Activated naive CD4-positive, alpha-beta T cell treated with anti-CD3 and anti-CD28 coated beads, Interleukin-2, amount 50 U/mL, for 24 hours (primary cell): ENCODE data around the gene NR1I2.

ENCODE experiments used
- H3K27ac Mint-ChIP-seq: one replicate; pipeline ENCODE4 v1.8.0; 2021; ENCODE audit warnings: mild to moderate bottlenecking, mixed read lengths
- H3K27me3 Mint-ChIP-seq: one replicate; pipeline ENCODE4 v1.8.0; 2021; ENCODE audit warnings: mixed read lengths
- H3K36me3 Mint-ChIP-seq: one replicate; pipeline ENCODE4 v1.8.0; 2021; ENCODE audit warnings: mixed read lengths
- H3K4me1 Mint-ChIP-seq: one replicate; pipeline ENCODE4 v1.8.0; 2021; ENCODE audit warnings: mixed read lengths
- H3K4me3 Mint-ChIP-seq: one replicate; pipeline ENCODE4 v1.8.0; 2021; ENCODE audit warnings: mild to moderate bottlenecking, mixed read lengths
- H3K9me3 Mint-ChIP-seq: one replicate; pipeline ENCODE4 v1.8.0; 2021; ENCODE audit warnings: mixed read lengths

Gene NR1I2

DNA sequence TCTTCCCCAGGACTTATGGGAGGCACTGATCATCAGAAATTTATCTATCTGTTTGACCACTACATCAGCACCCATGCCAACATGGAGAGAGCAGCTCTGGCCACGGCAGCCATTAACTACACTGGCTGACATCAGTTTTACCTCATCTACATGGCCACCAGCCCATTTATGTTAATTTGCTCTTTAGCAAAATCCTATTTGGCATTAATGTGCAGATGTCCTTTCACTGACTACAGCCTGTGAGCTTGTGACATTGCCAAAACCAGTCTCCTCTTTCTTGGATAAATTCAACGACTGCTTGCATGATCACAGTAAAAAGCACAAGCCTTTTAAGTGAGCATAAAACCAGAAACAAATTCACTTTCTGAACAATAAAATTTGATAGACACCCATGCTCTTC, 47.5 kb downstream of the NR1I2 start:
- H3K9me3 Mint-ChIP-seq = no peaks in the 10 kb centered on the region
- no peaks in the 10 kb centered on the region for H3K27me3 Mint-ChIP-seq
- H3K27ac Mint-ChIP-seq = no peak overlapping the region
- no peak overlapping the region for H3K4me3 Mint-ChIP-seq
- H3K4me1 Mint-ChIP-seq = peaks cover 6% of the 10 kb centered on the region
- H3K36me3 Mint-ChIP-seq = peaks cover 4% of the 10 kb centered on the region

DNA sequence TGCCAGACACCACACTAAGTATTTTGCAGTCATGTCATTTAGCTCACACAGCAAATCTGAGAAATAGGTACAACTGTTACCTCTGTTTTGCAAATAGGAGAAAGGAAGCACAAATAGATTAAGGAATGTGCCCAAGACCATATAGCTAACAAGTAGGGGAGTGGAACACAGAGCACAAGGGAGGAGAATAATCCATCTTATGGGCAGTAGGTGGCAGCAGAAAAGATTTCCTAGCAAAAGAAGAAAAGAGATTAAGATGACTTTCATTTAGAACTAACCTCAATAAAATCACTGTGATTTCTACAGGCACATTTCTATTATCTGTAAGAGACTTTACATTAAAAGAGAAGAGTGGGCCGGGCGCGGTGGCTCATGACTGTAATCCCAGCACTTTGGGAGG, 49.1 kb downstream of the NR1I2 start:
- Mint-ChIP-seq H3K9me3 (no peaks in the 10 kb centered on the region), H3K27ac (no peak overlapping the region), H3K4me1 (peaks cover 12% of the 10 kb centered on the region), H3K36me3 (peaks cover 1% of the 10 kb centered on the region), H3K27me3 (no peaks in the 10 kb centered on the region), H3K4me3 (no peak overlapping the region)

DNA sequence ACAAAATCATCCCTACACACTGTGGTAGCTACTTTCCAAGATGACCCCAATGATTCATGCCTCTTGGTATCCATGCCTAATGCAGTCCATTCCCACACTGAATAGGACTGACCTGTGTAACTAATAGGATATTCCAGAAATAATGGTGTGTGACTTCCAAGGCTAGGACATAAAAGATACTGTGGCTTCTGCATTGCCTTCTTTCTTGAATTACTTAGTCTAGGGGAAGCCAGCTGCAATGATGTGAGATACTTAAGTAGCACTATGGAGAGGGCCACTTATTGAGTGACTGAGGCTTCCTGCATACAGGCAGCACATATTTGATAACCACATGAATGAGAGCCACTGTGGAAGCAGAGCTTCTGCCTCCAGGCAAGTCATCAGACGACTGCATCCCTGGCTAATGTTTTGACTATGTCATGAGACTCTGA, 50.1 kb downstream of the NR1I2 start:
- Mint-ChIP-seq H3K36me3 (peaks cover 1% of the 10 kb centered on the region), H3K9me3 (no peaks in the 10 kb centered on the region), H3K27me3 (no peaks in the 10 kb centered on the region), H3K4me1 (peaks cover 12% of the 10 kb centered on the region), H3K4me3 (no peak overlapping the region), H3K27ac (no peak overlapping the region)

DNA sequence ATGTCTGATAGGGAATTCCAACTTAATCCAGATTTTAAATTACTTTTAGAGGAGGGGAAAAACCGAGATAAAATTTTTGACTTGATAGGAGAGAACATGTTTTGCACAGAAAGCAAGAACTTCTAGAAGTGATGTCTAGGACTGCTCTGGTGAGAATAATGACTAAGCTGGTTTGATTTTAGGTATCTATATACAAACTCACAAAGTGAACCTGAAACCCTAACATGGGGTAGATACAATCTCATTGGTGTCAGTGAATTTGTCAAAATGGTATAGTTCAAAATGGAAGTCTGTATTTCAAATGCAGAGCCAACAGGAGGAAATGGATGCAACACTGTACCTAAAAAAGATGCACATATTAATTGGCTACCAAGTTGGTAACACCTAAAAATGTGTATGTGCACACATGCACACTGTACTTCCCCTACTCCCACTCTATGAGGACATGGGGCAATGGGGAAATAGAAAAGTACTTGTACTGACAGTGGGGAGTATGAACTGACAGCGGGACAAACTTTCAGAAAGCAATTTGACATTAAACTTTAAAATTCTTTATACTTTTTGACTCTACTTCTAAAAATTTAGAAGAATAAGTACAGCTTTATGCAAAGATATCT, 53.0 kb downstream of the NR1I2 start:
- Mint-ChIP-seq H3K9me3 (no peaks in the 10 kb centered on the region), H3K27me3 (no peaks in the 10 kb centered on the region), H3K4me1 (peaks cover 12% of the 10 kb centered on the region), H3K27ac (no peak overlapping the region), H3K4me3 (no peak overlapping the region), H3K36me3 (peaks cover 5% of the 10 kb centered on the region)

DNA sequence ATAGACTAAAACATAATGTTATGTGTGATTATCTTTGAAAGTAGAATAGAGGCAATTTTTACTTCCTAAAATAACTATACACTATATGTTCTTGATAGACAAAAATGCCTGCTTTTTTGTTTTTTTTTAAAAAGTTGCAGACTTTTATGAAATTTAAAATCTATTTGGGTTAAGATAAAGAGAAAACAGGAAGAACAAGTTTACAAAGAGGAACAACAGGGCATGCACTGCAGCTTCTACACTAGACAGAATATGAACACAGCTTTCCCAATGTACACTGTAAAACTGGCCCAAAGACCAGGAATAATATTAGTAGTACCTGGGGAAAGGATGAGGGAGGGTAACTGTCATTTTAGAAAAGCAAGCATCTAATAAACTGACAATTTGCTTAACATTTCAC, 53.7 kb downstream of the NR1I2 start:
- H3K4me3 Mint-ChIP-seq = no peak overlapping the region
- H3K27ac Mint-ChIP-seq = no peak overlapping the region
- H3K36me3 Mint-ChIP-seq = peaks cover 5% of the 10 kb centered on the region
- peaks cover 12% of the 10 kb centered on the region for H3K4me1 Mint-ChIP-seq
- H3K9me3 Mint-ChIP-seq = no peaks in the 10 kb centered on the region
- no peaks in the 10 kb centered on the region for H3K27me3 Mint-ChIP-seq

DNA sequence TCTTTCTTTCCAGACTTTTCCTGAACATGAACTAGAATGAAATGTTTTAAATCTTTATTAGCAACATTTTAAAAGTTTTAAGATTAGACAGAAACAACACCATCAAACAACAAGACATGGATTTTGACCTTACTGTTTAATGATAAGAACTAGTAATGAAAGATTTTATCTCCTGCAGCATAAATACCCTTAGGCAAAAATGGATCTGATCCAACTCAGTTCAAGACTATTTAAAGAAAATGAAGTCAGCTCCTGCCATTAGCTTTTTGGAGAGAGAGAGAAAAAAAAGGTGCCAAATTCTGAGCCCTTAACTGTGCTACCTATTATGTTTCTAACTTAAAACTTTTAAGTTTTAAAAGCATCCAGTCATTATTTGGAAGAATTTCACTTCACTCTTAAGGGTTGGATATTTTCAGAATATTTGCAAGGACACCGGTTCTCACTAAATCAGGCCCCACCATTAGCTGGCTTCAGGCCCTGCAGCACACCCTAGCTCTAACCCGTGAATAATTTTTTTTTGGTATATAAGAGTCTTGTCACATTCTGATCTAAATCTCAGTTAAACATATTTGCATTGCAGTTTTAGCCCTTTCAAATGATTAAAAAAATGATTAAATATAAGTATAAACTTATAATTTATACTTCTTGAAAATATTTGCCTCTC, 60.0 kb downstream of the NR1I2 start:
- H3K27me3 Mint-ChIP-seq = no peaks in the 10 kb centered on the region
- no peak overlapping the region for H3K27ac Mint-ChIP-seq
- H3K9me3 Mint-ChIP-seq = no peaks in the 10 kb centered on the region
- H3K36me3 Mint-ChIP-seq = peaks cover 25% of the 10 kb centered on the region
- H3K4me3 Mint-ChIP-seq = no peak overlapping the region
- H3K4me1 Mint-ChIP-seq = peaks cover 4% of the 10 kb centered on the region

DNA sequence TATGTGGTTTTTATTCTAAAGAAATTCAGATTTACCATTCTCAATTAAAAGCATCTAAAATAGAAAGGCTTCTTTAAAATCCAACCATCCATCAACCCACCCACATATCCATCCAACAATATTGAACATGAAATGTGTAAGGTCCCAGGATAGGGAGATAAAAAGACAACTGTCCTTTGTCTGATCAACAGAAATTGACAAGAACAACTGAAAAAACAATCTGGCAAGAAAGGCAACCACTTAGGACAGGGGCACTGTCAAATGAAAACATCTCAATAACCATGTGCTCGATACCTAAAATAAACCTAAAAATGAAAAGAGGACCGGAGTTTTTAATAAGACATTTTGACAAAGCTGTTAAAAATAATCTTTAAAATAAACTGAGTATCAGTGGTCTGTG, 67.2 kb downstream of the NR1I2 start:
- Mint-ChIP-seq H3K4me3 (no peak overlapping the region), H3K36me3 (peaks cover 34% of the 10 kb centered on the region), H3K4me1 (peaks cover 14% of the 10 kb centered on the region), H3K9me3 (peaks cover 5% of the 10 kb centered on the region), H3K27ac (no peak overlapping the region), H3K27me3 (no peaks in the 10 kb centered on the region)

DNA sequence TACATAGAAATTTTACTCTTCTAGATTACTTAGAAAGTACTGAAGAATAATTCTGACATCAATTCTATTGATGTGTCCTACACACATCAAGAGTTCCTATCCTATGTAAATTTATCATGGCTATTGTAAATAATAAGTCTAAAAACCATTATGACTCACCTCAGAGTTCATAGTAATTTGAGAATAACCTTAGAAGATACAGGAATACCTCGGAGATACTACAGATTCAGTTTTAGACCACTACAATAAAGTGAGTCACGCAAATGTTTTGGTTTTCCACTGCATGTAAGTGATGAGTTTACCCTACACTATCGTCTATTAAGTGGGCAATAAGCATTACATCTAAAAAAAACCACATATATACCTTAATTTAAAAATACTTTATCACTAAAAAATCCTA, 74.8 kb downstream of the NR1I2 start:
- no peak overlapping the region for H3K27ac Mint-ChIP-seq
- no peaks in the 10 kb centered on the region for H3K27me3 Mint-ChIP-seq
- peaks cover 9% of the 10 kb centered on the region for H3K9me3 Mint-ChIP-seq
- H3K4me3 Mint-ChIP-seq = no peak overlapping the region
- peaks cover 6% of the 10 kb centered on the region for H3K4me1 Mint-ChIP-seq
- H3K36me3 Mint-ChIP-seq = peaks cover 45% of the 10 kb centered on the region

DNA sequence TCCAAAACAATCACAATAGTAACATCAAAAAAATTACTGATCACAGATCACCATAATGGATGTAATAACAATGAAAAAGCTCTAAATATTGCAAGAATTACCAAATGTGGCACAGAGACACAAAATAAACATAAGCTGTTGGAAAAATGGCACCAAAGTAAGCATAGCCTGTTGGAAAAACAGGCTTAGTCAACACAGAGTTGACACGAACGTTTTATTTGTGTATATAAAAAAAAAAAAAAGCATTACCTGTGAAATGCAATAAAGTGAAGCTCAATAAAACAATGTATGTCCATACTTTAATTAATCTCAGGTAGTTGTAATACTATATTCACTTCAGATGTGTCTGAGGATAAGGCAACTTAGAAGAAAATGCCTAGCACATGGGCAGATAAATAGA, 77.1 kb downstream of the NR1I2 start:
- Mint-ChIP-seq H3K27ac (no peak overlapping the region), H3K27me3 (no peaks in the 10 kb centered on the region), H3K36me3 (peaks cover 53% of the 10 kb centered on the region), H3K4me3 (no peak overlapping the region), H3K9me3 (peaks cover 9% of the 10 kb centered on the region), H3K4me1 (peaks cover 6% of the 10 kb centered on the region)

DNA sequence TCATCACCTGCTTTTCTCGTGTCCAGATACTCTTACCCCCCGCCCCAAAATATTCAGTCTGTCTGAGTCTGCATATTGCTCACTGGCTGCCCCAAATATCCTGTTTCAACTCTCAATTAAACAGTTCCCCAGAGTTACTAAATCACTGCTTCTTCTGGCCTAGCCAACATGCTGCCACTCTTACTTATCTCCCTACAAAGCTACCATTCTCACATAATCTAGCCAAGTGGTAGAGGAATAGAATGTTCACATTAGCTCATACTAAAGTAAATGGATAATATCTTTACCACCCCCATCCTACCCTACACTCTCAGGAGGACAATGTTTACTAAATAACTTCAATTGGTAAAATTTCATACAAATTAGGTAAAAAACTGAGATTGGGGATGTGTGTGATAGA, 77.8 kb downstream of the NR1I2 start:
- peaks cover 7% of the 10 kb centered on the region for H3K9me3 Mint-ChIP-seq
- H3K4me3 Mint-ChIP-seq = no peak overlapping the region
- no peaks in the 10 kb centered on the region for H3K27me3 Mint-ChIP-seq
- H3K27ac Mint-ChIP-seq = no peak overlapping the region
- peaks cover 3% of the 10 kb centered on the region for H3K4me1 Mint-ChIP-seq
- H3K36me3 Mint-ChIP-seq = peaks cover 53% of the 10 kb centered on the region

DNA sequence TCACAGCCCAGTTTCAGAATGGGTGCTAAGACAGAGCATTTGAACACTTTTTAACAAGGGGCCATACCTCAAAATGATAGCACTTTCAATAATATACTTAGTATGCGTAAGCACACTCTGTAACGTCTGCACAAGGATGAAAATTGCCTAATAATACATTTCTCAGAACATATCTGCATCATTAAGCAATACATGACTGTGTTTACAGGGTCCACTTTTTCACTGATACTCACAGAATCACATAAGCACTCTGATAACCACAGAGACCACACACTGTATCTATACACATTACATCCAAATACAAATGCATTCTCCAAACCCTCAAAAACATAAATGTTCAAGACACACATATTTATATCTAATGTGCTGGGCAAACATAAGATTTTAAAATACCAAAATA, 79.8 kb downstream of the NR1I2 start:
- Mint-ChIP-seq H3K27me3 (no peaks in the 10 kb centered on the region), H3K27ac (no peak overlapping the region), H3K4me1 (no peaks in the 10 kb centered on the region), H3K36me3 (peaks cover 48% of the 10 kb centered on the region), H3K4me3 (no peak overlapping the region), H3K9me3 (peaks cover 4% of the 10 kb centered on the region)

DNA sequence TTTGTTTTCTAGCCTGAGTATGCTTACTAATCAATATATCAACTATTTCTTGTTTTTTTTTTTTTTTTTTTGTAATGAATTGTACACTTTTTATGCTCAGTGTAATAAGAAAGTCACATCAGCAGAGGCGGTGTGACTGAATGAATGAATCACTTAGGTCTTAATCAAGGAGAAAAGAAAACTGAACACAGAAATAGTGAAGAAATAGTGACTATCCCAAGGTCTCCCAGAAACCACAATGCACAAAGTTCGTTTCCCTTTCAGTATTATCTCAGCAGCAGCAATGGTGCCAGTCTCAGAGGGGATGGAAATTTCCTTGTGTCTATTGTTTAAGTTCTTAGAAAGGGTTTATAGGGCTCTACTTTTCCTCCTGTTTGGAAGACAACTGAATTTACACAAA, 80.7 kb downstream of the NR1I2 start:
- Mint-ChIP-seq H3K9me3 (peaks cover 4% of the 10 kb centered on the region), H3K36me3 (peaks cover 42% of the 10 kb centered on the region), H3K27me3 (no peaks in the 10 kb centered on the region), H3K4me1 (no peaks in the 10 kb centered on the region), H3K4me3 (no peak overlapping the region), H3K27ac (no peak overlapping the region)

DNA sequence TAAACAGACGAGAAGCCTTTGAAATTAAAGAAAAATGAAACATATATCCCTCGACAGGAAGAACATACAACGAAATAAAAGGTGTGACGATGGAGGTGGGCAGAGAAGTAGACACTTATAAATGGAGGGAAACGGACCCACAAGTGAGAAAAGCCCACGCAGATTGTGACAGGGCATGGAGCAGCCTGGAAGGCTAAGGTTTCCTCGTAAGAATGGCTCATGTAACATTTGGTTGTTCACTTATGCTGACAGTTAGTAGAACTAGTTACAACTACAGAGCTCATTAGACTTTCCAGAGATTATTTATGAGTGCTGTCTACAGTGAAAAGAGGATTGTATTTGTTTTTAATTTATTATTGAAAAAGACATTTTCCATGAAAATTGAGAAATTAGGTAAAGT, 82.6 kb downstream of the NR1I2 start:
- Mint-ChIP-seq H3K4me1 (peaks cover 6% of the 10 kb centered on the region), H3K27ac (no peak overlapping the region), H3K4me3 (no peak overlapping the region), H3K27me3 (no peaks in the 10 kb centered on the region), H3K36me3 (peaks cover 36% of the 10 kb centered on the region), H3K9me3 (no peaks in the 10 kb centered on the region)
